ENCODE results near the gene BCAS1. TPM values are rescaled to one million over a fixed set of nuclear protein-coding genes. Genes with fewer than 3 reads are reported as not detected.

The BCAS1 gene
- 0.36 to 0.76 TPM (median 0.41 TPM) in 5 replicates for total RNA-seq (2022; extraction: Qiagen RNA extraction)

DNA sequence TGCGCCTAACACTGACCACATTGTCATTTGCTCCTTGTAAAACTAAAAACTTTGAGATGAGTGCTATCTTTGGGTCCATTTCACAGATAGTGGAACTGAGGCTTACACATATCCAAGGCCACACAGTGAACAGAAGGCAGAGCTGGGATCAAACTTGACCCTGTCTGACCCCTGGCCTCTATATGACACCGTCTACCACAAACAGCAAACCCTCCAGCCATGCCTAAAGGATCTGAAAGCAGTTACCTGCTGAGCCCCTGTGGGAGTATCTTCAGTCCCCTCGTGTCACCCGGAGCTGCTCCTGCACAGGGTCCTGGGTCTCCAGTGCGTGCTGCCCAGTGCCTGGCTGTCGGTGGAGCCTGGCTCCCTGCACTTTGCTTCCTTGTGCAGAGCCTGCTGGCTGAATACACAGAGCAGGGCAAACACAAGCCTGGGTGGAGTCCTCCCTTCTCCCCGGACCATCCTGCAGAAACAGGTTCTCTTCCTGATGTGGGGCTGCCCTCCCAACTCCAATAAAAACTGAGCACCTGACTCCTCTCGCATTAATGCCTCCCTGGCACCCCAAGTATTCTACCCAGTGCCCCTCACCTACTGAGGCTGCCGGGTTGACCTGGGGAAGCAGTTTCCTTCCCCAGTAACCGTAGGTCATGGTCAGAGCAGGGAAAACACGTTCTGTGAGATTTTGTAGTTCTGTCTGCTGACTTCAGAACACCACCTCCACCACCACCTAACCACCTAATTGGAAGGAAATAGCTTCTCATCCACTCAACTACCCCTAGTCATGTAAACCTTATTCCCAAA is at the start of gene BCAS1:
BCAS1 (minus strand) TSS at position 408 of the 801 bp plus-strand sequence. CDS start 11,876 bp downstream, outside the sequence.

Other genes with a start within 250 kb of the BCAS1 start
- gene CYP24A1, start 103.4 kb upstream of the BCAS1 start, total RNA-seq (2022; extraction: Qiagen RNA extraction) = 58.6 to 103 TPM (median 91.3 TPM) in 5 replicates
- 39.7 to 58.9 TPM (median 44.8 TPM) in 5 replicates for gene PFDN4, start 137.5 kb upstream of the BCAS1 start, total RNA-seq (2022; extraction: Qiagen RNA extraction)